ENCODE measurements around the gene ITGB3BP.
A peak's percentile ranks its signal among the peaks of the same experiment; 100 is the strongest.
"Not testable (repeated sequence)": the region's sequence is repeated elsewhere in the genome, so short reads cannot be mapped to it uniquely, and the experiment has no call there.

Gene ITGB3BP, protein sequence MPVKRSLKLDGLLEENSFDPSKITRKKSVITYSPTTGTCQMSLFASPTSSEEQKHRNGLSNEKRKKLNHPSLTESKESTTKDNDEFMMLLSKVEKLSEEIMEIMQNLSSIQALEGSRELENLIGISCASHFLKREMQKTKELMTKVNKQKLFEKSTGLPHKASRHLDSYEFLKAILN

DNA sequence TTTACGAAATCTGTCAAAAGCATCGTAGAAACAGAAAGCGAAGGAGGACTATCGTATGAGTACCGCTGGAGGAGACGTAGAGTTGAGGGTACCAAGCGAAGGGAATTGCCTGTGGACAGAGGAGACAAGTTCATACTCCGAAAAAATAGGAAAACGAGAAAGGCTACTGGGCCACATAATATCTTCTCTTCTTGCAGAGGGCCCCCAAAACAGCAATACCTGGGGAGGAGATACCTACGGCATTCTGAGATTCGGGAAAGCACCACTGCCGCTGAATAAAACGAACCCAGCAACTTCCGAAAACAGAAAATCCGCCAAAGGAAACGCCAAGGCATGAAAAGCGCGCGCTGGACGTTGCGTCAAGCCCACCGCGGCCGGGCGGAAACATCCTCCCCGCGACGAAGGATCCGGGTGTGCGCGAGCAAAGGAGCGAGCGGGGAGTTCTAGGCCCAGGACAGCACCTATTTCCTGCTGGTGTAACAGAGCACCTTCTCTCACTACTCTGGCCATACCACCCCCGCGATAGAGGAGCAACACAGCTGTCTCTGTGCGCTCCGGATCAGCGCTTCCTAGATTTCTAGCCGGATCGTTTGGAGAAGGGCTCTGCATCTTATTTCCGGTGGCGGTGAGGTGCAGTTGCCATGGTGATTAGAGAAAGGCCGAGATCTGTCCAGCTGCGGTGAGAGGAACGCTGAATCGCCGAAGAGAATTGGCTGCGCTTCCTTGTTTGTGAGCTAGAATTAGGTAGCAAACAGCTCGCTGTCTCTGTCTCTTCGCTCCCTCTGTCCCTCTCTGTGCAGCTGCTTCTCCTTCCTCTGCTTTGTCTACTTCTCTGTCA lies at the start of gene ITGB3BP, which contains the start of gene EFCAB7:
Gene ITGB3BP, minus strand, starts transcription at position 335 of the 838 bp plus-strand sequence. Its CDS starts 92 bp downstream, at position 243.
Gene EFCAB7, plus strand, starts transcription at position 635 of the 838 bp plus-strand sequence. CDS start 2,048 bp downstream, outside the sequence.
- peak; percentile 84 for FAIRE-seq
- peak; percentile 63 for DNase-seq (ENCODE audit: extremely low spot score, insufficient read length, low read depth)

DNA sequence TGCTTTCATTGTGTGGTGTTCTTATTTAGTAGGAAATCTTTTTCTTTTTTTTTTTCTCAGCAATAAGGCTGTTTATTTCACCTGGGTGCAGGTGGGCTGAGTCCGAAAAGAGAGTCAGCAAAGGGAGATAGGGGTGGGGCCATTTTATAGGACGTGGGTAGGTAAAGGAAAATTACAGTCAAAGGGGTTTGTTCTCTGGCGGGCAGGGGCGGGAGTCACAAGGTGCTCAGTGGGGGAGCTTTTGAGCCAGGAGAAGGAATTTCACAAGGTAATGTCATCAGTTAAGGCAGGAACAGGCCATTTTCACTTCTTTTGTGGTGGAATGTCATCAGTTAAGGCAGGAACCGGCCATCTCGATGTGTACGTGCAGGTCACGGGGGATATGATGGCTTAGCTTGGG lies 49.7 kb upstream of the ITGB3BP start:
- FAIRE-seq; DNase-seq (ENCODE audit: extremely low spot score, insufficient read length, low read depth): not testable (repeated sequence)

DNA sequence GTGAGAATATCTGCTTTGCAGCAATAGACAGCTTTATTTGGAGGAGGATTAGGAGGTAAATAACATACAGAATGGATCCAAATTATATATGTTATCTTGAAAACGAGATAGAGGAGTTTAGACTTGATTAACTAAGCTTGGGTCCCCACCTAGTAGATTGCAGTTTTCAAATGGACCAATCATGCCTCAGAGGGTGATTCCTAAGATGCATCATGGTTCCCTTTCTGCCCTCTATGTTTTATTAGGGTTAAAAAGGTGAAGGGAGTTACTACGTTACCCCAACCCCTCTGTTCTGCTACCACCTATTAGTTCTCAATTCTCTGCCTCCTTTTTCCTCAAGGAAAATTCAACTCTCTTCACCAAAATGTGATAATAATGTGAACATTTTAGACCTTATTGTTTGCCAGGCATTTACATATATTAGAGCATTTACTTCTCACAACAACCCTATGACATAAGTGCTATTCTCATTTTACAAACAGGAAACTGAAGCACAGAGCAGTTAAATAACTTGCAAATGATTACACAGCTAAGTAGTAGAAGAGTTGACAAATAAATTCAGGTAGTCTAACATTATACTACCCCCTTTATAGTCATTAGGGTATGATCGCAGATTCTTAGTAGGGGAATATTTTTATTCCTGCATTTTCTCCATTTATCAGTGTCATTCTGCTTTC lies 46.8 kb upstream of the ITGB3BP start:
- FAIRE-seq (peak; percentile 45), DNase-seq (ENCODE audit: extremely low spot score, insufficient read length, low read depth) (no peak)

DNA sequence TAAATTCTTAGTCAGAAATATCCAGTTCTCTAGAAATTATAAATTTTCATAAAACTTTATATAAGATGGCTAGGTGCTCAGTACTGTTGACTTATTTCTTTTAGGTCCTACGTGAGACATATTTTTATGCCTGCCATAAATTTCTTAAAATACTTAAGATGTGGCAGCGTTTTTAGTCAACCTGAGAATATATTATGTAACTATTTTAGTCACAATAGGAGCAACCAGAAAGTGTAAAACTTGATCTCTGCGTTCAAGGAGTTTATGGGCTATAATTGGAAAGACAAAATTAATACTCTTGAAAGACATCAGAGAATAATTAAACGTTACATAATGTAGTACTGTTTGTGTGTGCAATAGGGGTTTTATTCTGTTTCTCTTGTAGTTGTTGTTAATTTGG lies 46.0 kb upstream of the ITGB3BP start:
- FAIRE-seq = no peak
- DNase-seq (ENCODE audit: extremely low spot score, insufficient read length, low read depth) = no peak

DNA sequence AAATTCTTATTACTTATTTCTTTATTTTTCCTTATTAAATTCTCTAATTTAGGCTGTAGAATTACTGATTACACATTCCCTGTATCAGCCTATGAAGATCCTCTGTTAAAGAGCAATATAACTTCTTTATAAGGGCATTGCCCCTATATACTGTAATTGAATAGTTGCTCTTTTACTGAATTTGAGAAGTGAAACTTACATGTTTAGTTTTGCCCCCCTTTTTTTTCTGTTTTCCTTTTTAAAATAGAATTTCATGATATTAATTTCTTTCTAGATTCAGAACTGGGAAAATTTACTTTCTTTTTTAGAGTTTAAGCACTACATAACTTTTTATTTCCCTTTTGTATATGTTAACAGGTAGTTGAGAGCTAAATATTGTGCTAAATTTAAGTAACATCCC lies 40.7 kb upstream of the ITGB3BP start:
- FAIRE-seq = no peak
- no peak for DNase-seq (ENCODE audit: extremely low spot score, insufficient read length, low read depth)

DNA sequence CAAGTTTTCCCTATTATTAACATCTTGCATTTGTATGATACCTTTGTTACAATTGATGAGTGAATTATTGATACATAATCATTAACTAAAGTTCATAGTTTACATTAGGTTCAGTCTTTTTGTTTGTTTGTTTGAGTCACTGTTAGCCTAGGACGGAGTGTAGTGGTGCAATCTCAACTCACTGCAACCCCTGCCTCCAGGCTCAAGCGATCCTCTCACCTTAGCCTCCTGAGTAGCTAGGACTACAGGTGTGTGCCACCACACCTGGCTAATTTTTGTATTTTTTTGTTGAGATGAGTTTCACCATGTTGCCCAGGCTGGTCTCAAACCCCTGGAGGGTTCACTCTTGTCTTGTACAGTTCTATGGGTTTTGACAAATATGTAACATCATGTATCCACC lies 36.3 kb upstream of the ITGB3BP start:
- FAIRE-seq = no peak

DNA sequence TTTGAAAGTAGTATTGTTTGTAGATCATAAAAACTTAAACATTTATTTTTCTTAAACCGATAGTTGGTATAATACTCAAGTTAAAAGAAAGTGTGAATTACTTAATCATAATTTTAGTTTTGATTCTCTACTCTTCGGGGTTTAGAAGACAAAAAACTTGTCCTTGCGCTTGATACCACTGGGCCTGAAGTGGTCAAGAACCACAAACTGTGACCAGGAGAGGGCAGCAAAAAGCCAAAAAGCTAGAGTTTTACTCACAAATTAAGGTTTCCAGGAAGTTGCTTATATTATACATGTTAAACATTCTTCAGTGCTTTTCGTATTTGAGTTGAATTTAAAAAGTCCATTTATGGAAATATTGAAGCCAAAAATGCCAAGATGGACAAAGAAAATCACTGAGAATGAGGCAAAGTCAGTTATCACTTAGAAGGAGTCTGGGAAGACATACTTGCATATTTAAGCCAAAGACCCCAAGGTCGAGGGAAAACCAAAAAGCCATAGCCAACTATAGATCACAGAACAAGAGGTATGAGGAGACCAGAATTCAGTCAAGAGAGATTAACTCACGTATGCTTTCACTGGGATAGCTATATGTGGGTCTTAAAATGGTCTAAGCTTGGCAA lies 34.5 kb upstream of the ITGB3BP start:
- FAIRE-seq = peak; percentile 49

More for the DNA sequence above, 36.3 kb upstream of the ITGB3BP start:
- DNase-seq (ENCODE audit: extremely low spot score, insufficient read length, low read depth) = no peak

DNA sequence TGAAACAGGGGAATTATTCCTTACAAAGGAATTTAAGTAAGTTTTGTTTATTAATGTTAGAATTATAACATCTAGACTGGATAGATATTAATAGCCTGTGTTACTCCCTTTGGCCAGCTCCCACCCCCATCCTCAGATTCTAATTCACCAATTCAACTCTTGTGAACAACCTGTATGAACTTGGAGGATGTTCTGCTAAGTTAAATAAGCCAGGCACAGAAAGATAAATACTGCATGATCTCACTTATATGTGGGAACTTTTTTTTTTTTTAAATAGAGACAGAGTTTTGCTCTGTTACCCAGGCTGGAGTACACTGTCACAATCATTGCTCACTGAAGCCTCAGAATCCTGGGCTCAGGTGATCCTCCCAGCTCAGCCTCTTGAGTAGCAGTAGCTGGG lies 32.5 kb upstream of the ITGB3BP start:
- DNase-seq (ENCODE audit: extremely low spot score, insufficient read length, low read depth) = no peak
- no peak for FAIRE-seq

More for the DNA sequence above, 34.5 kb upstream of the ITGB3BP start:
- no peak for DNase-seq (ENCODE audit: extremely low spot score, insufficient read length, low read depth)

DNA sequence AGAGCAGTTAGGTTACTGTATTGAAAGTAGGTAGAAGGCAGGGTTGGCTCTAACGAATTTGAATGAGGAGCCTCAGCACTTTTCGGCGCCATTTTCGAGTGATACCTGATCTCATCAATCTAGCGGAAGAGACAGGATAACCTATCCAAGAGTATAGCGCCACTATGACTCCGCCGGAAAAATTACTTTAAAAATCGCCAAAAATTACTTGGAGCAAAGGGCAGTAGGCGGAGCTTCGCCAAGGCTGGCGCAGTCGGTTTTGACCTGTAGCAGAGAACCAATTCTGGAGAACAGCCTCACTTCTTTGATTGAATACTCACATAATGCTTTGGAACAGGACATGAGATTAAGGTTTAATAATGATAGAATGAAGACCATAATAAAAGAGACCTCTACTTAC lies 25.9 kb upstream of the ITGB3BP start:
- FAIRE-seq (no peak), DNase-seq (ENCODE audit: extremely low spot score, insufficient read length, low read depth) (no peak)

DNA sequence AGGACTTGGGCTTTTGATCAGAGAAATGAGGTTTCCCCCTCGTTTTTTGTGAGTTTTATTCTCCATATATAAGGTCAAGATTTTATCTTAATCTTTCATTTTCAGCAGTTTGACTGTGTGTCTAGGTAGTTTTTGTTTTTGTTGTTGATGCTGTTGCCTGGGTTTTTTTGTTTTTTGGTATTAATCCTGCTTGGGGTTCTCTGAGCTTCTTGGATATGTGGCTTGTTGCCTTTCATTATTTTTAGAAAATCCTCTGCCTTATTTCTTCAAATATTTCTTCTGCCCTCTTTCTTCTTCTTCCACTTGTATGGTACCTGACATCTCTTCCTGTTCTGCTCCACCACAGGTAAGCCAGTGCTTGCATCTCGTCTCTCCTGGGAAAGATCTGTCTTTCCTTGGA lies 25.3 kb upstream of the ITGB3BP start:
- DNase-seq (ENCODE audit: extremely low spot score, insufficient read length, low read depth) = no peak

DNA sequence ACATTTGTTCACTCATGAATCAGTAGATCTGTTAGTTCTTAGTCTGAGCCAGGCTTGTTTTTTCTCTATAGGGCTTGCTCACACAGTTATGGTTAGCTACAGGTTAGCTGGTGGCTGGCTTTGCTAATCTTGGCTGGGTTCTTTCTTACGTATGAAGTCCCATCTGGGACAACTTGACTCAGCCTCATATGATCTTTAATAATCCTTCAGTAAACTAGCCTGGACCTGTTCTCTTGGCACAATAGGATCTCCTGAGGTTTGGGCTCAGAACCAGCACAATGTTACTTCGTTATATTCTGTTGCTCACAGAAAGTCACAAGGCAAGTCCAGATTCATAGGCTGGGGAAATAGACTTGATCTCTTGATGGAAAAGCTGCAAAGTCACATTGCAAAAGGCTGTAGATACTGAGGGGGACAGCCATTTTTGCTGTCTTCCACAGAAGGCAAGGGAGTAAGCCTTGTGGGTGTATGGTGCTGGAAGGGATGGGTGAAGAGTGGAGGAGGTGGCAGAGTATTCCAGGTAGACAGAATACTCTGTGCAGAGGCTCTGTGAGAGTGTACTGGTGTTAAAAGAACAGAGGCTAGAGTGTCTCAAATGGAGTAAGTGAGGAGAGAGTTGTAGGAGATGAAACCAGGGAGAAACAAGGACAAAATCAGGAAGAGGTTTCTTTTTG lies 24.7 kb upstream of the ITGB3BP start:
- DNase-seq (ENCODE audit: extremely low spot score, insufficient read length, low read depth) = no peak
- no peak for FAIRE-seq

More for the DNA sequence above, 25.3 kb upstream of the ITGB3BP start:
- FAIRE-seq = no peak

DNA sequence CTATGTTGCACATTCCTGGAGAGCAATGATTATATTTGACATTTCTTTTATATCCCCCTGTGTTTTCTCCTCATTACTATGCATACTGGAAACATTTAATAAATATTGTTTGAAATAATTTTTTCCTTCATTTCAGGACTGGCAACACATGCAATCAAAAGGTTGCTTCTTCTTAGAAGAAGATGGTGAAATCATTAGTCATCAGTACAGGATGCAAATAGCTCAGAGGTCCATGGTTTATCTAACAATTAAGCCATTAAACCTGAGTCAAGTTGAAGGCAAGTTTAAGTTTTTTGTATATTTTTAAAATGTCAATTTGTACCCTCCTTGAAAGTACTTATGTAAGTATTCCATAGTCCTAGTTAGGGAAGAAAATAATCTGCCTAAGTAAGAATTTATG lies 22.8 kb upstream of the ITGB3BP start:
- no peak for FAIRE-seq

DNA sequence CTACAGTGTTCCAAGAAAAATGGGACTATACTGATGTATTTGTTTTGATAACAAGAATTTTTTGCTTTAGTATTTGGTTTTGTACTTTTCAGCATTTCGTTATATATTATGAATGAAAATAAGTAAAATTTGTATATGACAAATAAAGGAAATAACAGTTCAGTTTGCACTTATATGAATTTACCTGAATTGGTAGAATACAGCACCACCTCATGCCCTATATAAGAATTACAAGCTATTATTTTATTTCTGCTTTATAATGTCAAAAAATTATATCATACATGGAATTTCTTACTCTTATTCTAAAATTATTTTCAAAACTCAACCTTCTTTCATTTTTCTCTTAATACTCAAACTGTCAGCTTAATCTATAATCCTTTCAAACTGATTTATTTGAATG lies 14.9 kb upstream of the ITGB3BP start:
- FAIRE-seq (no peak), DNase-seq (ENCODE audit: extremely low spot score, insufficient read length, low read depth) (no peak)

More for the DNA sequence above, 22.8 kb upstream of the ITGB3BP start:
- no peak for DNase-seq (ENCODE audit: extremely low spot score, insufficient read length, low read depth)

DNA sequence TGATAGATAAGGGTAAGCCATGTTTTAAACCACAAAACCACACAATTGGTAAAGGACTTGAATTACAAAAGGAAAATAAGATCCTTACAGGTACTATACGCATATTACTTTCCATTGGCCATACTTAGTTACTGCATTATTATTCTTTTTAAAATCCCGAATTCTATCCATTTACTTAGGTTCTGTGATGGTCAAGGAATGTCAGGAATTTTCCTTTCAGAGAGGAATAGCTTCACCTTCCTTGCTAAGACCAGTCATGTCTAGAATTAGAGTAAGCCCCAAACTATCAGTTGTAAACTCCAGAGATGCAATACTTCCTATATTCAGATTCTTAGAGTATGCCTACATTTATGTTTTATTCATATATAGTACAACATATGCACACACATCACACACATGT lies 14.0 kb upstream of the ITGB3BP start:
- FAIRE-seq = no peak

DNA sequence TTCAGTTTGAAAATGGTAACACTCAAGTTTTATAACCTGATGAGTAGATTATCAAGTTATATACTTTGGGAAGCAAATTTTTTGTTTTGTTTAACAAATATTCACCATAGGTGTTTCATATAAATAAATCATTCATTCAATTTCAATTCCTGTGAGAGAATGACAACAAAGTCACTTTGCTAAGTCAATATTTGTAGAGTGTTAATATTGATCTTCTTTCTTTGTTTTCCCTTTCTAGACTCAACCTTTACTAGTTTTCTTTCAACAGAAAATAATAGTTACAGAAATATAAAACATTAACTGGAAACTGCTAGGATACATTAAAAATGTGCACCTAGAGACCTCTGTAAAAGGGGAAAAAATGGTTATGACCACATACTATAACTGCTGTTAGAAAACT lies 11.4 kb upstream of the ITGB3BP start:
- DNase-seq (ENCODE audit: extremely low spot score, insufficient read length, low read depth) (no peak), FAIRE-seq (no peak)

More for the DNA sequence above, 14.0 kb upstream of the ITGB3BP start:
- no peak for DNase-seq (ENCODE audit: extremely low spot score, insufficient read length, low read depth)

DNA sequence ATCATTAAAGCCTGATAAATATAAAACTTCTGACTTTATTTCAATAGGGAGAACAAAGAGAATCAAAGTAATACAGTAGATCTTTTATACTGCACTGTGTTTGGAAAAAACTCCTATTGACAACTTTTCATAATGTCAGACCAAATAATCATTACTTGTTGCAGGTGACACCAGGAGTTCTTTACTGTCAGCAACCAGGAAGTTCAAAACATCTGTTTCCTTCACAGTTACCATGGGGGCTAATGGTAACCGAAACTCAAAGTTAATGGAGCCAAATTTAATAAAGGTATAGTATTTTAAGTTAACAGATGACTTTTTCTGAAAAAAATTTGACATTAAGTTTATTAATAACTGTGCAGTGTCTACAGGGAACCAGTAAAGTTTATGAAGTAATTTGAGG lies 10.9 kb upstream of the ITGB3BP start:
- FAIRE-seq (no peak), DNase-seq (ENCODE audit: extremely low spot score, insufficient read length, low read depth) (no peak)

DNA sequence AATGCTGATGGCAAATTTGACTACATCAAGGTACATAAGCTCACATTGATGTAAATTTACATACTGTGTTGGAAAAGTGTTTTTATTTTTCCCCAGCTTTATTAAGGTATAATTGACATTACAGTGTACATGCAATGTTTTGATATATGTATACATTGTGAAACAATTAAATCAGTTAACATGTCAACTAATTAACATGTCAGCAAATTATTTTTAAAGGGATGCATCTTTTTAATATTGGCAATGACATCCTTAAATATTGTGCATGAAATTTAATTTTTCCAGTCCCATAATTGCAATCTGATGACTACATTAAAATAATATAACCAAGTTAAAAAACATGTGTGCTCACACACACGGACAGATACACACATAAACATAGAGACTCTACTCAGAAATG lies 9.7 kb upstream of the ITGB3BP start:
- FAIRE-seq = no peak
- no peak for DNase-seq (ENCODE audit: extremely low spot score, insufficient read length, low read depth)

DNA sequence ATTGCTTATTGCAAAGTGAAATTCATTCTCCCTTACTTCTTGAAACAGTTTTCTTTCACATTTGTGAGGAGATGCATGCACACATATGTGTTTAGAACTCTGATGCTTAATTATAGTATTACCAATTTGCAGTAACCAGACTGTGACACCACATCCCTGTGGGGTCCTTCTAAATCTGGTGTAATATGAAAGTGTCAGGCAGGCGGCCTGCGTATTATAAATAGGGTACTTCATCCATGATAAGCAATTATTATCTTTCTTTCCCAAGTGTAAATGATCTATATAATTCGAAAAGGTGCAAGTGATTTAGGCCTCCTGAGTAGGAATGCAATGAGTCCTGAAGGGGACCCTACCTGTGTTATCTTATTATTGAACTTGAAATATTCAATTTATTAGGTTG lies 1.2 kb upstream of the ITGB3BP start:
- DNase-seq (ENCODE audit: extremely low spot score, insufficient read length, low read depth) (no peak), FAIRE-seq (no peak)

DNA sequence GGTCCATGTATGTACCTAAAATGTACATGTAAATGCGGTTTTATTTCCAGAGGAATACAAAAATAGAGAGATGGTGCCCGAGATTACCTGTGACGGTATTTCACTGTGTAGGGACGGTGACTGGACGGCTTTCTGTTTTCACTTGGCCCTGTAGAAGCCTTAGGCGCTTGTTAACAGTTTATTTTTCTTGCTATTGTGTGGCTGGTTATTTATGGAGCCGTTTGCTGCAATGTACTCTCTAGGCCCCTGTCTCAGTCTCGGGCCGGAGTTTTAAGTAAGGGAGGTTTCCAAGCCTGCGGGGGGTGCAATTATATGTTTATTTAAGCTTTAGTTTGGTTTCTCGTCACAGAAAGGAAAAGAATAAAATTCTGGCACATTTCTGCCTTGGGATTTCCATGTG lies 713 bp upstream of the ITGB3BP start:
- DNase-seq (ENCODE audit: extremely low spot score, insufficient read length, low read depth) (no peak), FAIRE-seq (no peak)

DNA sequence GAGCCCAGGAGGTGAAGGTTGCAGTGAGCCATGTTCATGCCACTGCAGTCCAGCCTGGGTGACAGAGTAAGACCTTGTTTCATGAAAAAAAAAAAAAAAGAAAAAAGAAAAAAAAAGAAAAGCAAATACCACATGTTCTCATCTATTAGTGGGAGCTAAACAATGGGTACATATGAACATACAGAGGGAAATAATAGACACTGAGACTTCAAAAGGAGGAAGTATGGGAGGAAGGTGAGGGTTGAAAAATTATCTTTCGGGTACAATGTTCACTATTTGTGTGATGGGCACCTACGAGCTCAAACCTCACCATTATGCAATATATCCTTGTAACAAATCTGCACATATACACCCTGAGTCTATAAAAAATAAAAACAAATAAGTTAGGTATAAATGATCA lies 6.4 kb downstream of the ITGB3BP start:
- DNase-seq (ENCODE audit: extremely low spot score, insufficient read length, low read depth) (no peak), FAIRE-seq (no peak)

Measured in GM18507 (cell line).